Activated naive CD8-positive, alpha-beta T cell treated with anti-CD3 and anti-CD28 coated beads, Interleukin-2, amount 50 U/mL, for 16 hours (primary cell): ENCODE measurements around the gene GIPR.
"Not testable (repeated sequence)": the region's sequence is repeated elsewhere in the genome, so short reads cannot be mapped to it uniquely, and the experiment has no call there.

Source experiments
- DNase-seq: peaks from one replicate; pipeline ENCODE4 v3.0.0-alpha.2; 2020; ENCODE audit warnings: low read depth, low spot score

The GIPR gene

DNA sequence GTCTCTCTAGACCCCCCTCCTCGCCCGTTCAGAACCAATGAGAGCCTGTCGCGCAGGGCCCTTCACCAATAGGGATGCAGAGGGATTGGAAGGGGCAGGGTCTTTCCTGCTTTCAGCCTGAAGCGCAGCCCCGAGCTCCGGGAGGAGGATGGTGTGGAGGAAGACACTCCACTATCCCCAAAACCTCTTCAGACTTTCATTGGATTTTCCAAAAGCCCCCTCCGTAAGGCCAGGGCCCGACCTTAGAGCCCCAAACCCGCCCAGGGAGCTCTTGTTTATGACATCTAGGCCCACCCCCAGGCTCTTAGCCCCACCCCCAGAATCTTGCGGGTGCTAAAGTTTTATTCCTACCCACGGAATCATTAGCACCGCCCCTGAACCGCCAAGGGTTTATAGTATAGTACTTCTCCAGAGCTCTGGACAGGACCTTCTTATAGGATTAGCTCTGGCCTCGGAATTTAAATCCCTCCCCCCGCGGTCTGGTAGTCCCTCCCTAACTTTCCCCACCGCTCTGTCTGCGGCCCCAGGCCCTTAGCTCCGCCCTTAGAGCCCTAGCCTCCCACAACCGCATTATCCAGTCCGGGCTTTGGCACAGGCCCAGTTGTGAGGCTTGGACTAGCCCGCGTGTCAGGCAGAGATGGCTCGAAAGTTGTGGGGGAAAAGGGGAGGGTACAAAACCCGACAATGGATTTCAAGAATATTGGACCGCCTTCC, 22.2 kb upstream of the GIPR start:
- DNase-seq: peak; percentile 54

DNA sequence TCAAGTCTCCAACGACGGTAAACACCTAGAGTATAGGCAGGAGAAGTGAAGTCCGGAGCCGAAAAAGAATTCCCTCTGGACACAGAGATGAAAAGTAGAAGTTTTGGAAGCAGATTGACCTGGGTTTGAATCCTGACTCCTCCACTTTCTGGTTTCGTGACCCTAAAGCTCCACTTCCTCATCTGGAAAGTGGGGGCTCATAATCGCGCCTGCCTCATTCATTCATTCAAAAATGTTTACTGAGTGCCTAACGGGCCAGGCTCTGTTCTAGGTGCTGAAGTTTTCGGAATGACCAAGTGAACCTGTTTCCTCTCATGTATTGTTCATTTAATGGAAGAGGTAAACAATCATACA, 21.7 kb upstream of the GIPR start:
- no peak for DNase-seq

DNA sequence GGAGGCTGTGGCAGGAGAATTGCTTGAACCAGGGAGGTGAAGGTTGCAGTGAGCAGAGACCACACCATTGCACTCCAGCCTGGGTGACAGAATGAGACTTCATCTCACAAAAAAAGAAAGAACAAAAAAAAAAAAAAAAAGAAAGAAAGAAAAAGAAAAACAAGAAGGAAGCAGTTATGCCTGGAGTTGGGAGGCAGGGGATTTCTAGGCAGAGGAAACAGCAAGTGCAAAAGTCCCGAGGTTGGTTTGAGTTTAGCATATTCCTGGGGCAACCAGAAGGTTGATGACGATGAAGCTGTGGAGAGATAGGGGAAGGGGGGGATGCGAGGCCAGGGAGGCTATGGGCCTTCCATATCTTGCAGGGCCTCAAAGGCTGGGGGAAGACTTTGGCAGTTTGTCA, 17.3 kb upstream of the GIPR start:
- no peak for DNase-seq

DNA sequence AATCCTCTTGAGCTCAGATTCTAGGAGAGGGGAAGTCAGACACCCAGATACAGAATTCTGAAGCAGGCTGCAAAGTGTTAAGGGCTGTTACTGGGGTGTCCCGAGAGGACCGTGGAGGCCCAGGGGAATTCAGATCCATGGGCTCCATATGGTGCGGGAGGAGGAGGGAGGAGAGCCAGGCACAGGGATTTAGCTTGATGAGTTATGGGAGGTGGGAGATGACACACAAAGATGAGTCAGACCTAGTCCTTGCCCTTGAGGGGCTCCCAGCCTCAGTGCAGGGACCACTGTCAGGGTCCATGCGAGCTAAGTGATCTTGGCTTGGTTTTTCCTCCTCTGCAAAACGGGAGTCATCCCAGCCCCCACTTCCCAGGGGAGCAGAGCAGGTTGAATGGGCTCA, 14.4 kb upstream of the GIPR start:
- no peak for DNase-seq

DNA sequence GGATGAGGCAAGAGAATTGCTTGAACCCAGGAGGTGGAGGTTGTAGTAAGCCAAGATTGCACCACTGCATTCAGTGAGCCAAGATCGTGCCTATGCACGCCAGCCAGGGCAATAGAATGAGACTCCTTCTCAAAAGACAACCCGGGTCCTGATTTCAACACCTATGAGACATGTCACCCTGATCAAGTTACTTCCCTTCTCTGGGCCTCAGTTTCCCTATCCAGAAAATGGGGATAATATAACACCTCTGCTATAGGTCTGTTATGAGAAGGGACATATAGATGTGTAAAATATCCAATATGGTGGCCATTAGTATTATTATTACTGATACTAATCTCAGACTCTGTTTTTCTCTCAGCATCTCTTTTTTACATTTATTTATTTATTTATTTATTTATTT, 12.9 kb upstream of the GIPR start:
- DNase-seq: no peak

DNA sequence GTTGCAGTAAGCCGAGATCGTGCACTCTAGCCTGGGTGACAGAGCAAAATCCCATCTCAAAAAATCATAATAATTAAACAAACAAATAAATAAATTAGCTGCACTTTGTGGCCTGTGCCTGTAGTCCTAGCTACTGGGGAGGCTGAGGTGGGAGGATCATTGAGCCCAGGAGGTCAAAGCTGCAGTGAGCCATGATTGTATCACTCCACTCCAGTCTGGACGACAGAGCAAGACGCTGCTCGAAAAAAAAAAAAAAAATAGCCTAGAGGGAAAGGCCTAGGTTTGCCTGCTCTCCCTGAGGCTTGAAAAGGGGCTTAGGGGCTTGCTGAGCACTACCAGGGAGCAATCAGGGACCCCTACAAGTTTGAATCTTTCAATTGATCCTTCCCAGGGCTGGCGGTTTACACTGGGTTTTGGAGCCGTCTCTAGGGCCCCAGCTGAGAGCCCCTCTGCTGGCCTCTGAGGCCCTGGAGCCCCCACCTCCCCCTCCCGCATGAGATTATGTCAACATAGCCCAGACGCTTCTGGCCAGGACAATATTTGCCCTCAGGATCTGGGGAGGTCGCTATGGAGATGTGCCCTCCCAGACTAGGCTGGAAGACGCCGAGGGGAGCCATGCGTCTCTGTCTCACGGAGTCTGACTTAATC, 10.4 kb upstream of the GIPR start:
- no peak for DNase-seq

DNA sequence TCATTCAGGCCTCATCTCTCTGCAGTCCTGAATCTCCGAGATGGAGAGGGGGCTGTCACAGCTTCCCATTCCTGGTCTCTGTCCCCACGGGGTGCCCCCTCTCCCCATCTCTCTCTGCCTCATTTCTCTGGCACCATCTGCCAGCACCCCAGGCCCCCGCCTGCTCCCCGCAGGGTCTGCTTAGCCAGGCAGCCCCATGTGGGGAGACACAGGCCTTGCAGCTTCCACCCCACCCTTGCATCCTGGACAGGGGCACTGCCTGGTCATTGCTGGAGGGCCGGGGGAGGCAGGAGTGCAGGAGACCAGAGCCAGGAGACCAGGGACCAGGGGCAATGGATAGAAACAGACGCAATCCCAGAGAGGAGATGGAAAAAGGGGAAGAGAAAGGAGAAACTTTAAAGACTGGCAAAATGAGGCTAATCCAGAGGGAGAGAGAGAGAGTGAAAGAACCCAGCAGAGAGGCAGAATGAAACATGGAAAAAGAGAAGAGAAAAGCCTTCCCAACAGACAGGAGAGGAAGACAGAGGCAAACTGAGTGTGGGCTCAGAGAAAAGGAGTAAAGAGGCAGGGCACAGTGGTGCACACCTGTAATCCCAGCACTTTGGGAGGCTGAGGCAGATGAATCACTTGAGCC, 8.8 kb upstream of the GIPR start:
- no peak for DNase-seq

DNA sequence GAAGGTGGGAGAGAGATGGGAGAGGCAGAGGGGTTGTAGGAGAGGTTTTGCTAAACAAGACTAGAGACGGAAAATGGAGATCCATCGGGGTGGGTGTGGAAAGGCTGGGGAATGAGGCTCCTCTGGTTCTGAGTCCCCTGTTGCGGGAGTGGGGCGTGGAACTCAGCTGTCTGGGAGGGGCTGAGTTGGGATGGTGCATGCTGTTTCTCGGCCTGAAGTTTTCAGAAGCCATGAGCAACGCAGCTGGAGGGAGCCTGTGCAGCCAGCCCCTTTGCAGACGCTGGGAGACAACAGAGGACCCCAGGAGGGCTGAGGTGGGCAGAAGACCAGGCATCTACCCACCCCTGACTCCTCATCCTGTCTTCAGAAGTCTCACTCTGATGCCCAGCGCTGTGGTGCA, 7.4 kb upstream of the GIPR start:
- no peak for DNase-seq

DNA sequence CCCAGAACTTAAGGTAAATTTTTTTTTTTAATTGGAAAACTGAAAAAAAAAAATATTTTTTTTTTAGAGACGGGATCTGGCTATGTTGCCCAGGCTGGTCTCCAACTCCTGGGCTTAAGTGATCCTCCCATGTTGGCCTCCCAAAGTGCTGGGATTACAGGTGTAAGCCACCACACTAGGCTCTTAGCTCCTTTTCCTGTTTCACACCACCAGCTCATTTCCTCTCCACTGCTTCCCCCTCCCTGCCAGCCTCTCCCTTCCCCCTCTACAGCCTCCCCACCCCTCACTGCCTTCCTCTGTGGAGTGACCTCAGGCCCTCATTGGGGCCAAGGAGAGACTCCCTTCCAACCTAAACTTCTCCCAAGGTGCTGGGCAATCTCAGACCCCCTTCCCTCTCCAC, 4.2 kb upstream of the GIPR start:
- DNase-seq: no peak

DNA sequence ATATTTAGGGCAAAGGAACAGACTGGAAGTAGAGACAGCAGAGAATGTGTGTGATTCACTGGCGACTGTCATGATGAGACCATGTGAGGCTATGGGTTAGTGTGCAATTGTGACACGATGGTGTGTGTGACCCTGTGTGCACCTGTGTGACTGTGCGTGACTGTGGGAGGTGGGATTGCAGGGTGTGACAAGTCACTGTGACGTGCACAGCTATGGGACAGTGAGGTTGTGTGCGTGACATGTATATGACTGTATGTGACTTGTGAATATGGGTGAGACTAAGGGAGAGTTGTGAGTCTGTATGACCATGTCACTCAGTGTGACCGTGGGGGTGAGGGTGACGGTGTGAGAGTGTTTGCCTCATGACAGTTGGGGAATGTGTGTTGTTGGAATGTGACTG, 3.4 kb upstream of the GIPR start:
- DNase-seq: no peak

DNA sequence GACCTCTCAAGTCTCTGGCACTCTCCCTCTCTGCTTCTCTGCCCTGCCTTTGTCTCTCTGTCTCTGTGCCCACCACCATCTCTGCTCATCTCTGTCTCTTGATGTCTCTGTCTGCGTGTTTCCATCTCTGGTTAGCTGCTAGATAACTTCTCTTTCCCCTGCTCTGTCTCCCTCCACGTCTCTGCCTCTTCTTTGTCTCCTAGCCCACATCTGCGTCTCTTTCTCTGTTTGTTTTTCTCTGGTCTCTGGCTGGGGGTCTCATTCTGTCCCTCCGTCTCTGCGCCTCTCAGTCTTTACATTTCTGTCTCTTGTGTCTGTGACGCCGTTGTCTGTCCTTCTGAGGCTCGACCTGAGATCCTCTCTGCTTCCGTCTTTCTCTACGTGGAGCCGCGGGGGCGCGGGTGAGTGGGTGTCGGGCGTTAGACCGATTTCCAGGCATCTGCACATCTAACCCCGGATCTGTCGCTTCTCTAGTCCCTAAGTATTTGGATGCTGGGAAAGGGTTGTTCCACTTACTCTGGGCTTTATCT, 386 bp downstream of the GIPR start:
- DNase-seq: no peak

DNA sequence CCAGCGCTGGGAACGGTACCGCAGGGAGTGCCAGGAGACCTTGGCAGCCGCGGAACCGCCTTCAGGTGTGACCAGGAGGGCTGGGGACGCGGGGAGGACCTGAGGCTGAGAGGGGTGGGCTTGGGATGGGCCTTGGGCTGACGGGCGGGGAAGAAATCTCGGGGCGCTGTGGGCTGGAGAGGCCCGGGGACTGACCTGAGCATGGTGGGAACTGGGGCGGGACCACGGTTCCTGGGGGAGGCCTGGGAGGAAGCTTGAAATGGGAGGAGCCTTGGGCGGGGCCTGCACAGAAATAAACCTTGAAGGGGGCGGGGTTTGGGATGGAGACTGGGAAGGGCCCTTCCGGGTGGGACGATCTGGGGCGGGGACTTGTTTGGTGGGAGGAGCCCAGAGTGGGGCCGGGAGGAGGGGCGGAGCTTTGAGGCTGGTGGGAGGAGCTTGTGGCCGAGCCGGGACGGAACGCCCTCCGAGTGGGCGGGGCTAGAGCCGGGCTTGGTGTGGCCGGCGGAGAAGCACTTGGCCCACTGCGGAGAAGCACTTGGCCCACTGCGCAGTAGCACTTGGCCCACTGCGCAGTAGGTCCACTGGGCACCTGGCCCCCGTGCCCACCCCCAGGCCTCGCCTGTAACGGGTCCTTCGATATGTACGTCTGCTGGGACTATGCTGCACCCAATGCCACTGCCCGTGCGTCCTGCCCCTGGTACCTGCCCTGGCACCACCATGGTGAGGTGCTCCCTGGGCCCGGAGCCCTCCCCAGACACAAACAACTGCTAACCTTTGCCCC, 2.8 kb downstream of the GIPR start:
- peak; percentile 21 for DNase-seq

DNA sequence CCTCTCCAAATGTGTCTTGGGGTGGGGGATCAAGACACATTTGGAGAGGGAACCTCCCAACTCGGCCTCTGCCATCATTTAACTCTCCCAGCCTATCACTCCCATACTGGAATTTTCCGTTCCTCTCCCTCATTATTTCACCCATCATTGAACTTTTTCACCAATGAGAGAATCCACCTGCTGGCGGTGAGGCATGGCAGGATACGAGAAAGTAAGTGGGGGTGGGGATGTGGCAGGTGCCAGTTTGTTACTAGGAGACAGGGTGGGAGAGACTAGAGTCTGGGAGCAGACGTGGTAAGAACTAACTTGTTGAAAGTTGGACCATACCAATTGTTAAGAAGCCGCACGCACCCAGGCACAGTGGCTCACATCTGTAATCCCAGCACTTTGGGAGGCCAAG, 6.9 kb downstream of the GIPR start:
- DNase-seq: no peak

DNA sequence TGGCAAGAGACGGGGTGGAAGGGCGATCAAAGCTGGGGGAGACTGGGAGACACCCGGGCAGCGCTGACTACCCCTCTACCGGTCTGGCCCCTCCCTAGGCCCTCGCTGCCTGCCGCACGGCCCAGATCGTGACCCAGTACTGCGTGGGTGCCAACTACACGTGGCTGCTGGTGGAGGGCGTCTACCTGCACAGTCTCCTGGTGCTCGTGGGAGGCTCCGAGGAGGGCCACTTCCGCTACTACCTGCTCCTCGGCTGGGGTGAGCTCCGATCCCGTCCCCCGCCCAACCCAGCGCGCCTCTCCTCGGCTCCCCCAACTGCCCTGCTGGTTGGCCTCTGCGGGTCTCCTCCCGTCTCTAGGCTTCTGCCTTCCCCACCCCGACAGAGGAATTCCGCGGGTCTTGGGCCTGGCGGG, 8.8 kb downstream of the GIPR start:
- DNase-seq: peak; percentile 21

DNA sequence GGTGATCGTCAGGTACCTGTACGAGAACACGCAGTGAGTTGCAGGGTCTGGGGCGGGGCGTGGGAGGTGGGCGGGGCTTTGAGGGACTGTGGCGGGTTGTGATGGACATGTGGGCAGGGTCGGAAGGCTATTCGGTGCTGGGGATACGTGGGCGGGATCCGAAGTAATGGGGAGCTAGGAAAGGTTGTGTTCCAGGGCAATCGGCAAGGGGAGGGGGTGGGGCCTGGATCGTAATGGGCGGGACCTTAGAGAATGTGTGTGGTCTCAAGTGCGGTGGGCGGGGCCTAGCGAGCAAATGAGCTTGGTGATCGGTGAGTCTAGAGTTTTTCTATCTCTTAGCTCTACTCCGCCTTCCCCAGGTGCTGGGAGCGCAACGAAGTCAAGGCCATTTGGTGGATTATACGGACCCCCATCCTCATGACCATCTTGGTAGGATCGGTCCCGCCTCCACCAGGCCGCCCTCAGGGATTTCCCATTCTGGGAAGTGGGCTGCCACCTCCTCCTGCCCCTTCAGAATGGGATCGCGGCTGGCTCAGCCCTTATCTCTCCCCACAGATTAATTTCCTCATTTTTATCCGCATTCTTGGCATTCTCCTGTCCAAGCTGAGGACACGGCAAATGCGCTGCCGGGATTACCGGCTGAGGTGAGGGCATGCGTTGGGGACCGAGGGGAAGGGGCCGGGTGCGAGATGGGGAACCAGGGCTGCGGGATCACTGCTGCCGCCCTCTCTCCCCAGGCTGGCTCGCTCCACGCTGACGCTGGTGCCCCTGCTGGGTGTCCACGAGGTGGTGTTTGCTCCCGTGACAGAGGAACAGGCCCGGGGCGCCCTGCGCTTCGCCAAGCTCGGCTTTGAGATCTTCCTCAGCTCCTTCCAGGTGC, 9.6 kb downstream of the GIPR start:
- DNase-seq: peak; percentile 71

DNA sequence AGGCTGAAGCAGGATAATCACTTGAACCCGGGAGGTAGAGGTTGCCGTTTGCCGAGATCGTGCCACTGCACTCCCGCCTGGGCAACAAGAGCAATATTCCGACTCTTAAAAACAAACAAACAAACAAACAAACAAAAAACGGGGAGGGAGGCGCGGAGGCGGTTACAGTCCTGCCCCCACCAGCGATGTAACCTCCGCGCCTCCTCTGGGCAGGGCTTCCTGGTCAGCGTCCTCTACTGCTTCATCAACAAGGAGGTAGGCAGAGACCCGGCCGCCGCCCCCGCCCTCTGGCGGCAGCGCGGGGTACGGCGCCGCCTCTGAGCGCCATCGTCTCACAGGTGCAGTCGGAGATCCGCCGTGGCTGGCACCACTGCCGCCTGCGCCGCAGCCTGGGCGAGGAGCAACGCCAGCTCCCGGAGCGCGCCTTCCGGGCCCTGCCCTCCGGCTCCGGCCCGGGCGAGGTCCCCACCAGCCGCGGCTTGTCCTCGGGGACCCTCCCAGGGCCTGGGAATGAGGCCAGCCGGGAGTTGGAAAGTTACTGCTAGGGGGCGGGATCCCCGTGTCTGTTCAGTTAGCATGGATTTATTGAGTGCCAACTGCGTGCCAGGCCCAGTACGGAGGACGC, 13.5 kb downstream of the GIPR start:
- DNase-seq: peak; percentile 54

DNA sequence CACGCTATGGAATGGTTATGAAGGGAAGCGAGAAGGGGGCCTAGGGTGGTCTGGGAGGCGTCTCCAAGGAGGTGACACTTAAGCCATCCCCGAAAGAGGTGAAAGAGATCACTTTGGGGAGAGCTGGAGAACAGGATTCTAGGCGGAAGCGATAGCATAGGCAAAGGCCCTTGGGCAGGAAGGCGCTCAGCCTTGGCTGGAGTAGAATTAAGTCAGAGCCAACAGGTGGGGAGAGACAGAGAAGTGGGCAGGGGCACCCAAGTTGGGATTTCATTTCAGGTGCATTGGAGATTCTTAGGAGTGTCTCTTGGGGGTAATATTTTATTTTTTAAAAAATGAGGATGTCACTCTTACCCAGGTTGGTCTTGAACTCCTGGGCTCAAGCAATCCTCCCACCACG, 14.1 kb downstream of the GIPR start:
- DNase-seq: no peak

DNA sequence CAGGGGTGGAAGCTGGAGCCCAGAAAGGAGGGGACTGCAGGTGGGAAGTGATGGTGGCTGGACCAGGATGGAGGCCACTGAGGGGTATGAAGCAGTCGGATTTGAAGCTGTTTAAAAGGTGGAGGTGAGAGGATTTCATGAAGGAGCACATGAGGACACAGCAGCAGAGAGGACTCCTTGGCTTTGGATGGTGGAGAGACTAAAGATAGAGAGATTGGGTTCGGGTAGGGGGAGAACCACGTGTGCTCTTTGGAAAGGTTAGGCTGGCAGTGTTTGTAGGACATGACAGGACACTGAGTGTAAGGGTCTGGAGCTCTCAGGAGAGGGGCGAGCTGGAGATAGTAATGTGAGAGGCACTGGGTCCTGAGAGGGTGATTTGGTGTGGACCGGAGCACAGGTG, 14.9 kb downstream of the GIPR start:
- no peak for DNase-seq

DNA sequence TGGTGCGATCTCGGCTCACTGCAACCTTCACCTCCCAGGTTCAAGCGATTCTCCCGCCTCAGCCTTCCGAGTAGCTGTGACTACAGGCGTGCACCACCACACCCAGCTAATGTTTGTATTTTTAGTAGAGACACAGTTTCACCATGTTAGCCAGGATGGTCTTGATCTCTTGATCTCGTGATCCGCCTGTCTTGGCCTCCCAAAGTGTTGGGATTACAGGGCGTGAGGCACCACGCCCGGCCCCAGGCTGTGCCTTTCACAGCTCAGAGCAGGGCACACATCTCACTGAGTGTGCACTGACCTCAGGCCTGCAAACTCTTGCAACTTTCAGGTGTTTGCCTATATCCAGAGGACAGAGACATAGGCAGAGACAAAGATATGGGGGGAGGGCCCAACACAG, 17.0 kb downstream of the GIPR start:
- not testable (repeated sequence) for DNase-seq

DNA sequence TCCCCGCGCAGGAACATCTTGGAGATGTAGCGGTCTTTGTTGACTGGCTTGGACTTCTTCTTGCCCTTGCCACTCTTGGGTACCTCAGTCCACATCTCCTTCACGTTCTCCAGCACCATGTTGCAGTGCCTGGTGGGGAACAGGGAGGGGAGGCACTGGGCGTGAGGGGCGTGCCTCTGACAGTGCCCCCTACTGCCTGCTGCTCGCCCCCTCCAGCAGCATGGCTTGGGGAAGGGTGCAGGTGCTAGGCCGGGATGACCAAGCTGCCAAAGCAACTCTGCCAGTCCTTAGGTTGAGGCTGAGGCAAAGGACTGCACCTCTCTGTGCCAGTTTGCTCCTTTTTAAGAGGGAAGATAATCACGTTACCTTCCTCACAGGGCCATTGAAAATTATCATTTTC, 19.6 kb downstream of the GIPR start:
- no peak for DNase-seq
